Measurements from ENCODE around the gene KLB.
A peak's percentile ranks its signal among the peaks of the same experiment; 100 is the strongest.
"Not testable (repeated sequence)": the region's sequence is repeated elsewhere in the genome, so short reads cannot be mapped to it uniquely, and the experiment has no call there.

The KLB gene

DNA sequence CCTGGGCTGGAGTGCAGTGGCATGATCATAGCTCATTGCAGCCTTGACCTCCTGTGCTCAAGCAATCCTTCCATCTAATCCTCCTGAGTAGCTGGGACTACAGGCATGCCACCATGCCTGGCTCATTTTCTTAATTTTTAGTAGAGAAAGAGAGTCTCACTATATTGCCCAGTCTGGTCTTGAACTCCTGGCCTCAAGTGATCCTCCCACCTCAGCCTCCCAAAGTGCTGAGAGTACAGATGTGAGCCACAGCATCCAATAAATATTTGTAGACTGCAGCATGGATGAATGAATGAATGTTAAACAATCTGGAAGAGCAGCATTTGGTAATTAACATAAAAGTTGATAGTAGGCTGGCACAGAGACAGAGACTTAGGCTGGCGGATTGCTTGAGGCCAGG is 20.0 kb downstream of the KLB start:
- DNase-seq (ENCODE audit: low spot score), result no peak

DNA sequence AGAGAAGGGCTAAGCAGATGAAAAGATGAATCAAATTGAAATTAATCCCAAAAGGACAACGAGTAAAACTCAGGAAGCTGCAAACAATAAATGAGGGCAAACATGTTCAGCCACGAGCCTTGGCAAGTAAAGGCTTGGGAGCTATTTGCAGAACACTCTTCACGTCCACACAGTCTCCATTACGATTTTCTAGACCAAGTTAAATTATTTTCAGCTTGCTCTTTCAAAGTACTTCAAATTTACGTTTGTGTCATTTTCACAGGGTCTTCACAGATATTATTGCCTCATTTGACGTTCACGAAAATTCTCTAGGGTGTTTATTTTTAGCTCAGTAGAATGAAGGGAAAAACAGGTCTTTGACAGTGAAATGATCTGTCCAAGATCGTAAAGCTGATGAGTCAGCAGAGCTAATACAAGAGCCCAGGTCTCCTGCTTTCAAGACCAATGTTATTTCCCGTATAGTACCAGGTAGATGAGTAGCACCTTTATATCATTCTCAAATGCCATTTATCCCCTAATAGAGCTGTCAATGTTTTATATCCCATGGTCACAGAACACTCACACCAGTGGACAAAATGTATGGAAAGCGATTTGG is 20.9 kb downstream of the KLB start:
- no peak for DNase-seq (ENCODE audit: low spot score)

DNA sequence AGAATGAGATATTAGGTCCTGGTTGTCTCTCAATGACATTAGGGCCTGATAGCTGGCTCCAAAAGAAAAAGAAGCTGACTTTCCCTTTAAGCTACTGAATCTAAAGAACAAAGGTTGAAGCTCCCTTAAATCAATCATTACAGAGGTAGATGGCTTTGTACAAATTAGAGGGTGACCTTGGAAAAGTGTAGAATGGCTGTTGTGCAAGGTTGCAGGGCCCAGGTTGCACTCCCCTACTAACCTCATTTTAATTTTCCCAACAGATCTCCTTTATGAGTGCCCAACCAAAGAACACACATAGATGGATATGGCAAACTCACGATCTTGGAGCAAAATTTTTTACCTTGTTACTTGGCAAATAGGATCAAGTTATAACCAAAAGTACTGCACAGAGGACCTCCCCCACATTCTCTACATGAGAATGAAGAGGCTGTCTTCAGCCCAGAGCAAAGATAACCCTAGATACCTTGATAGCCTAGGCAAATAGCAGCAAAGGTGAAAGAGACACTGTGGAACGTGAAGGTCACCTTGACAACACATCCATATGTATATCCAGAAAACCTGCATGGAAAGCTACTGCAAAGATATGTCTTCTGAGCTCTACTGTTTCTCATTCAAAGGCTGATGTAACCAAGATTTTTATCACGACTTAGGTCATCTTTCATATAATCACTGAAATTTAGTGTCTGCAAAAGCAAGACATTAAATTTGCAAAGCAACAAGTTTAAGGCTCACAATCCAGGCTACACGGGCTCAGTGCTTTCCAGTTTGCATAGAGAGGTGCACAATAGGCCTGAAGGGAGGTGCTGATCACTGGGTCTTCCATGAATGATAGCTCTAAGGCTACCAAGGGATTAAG is 23.0 kb downstream of the KLB start:
- DNase-seq (ENCODE audit: low spot score), result no peak

DNA sequence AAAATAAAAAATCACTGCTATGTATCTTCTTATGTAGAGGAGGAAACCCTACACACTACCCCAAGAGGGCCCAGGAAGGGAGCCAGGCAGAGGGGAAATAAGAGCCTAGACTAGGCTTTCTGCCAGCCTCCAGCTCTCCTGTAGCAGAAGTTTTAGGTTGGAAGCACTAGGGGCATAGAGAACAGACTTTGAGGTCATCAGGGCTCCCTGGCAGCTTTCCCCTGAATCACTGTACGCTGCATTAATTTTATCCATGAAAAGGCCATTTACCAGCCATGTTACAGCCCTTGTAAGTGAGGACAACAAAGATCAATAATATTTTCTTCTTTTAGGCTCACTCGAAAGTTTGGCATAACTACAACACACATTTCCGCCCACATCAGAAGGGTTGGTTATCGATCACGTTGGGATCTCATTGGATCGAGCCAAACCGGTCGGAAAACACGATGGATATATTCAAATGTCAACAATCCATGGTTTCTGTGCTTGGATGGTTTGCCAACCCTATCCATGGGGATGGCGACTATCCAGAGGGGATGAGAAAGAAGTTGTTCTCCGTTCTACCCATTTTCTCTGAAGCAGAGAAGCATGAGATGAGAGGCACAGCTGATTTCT is 27.3 kb downstream of the KLB start:
- no peak for DNase-seq (ENCODE audit: low spot score)

DNA sequence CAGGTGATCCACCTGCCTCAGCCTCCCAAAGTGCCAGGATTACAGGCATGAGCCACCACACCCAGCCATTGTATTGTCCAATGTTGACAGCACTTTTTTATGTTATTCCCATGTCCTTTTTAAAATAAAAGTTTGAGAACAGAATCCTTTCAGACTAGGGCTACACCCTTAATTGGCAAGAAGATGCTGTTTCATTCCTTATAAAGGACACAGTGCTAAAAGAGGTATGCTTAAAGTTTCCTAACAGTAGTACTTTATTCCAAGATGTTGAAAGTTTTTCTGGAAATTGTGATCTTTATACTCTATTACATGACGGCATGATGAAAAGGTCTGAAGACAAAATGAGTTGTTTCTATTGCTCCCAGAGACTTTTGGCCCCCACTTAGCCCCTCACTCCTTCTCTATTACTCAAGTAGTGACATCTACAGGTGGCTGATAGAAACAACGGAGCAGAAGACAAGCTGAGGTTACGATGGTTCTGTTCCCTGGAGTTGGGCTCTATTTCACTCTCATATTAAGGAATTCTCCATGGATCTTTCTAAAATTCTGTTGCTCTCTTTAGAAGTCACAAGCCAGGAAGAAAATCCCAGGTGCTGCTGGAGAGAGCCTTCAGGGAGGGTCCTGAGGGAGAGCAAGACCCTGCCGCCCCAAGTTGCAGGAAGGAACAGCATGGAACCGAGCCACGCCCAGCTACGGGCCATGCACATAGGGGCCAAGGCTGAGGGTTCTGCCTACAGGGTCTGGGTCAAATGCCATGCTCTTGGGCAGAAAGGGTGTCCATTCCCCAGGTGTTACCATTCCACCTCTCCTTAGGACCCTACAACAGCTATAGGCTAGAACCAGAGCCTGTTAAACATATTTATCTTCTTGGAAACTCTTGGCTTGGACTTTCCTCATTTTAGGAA is 29.2 kb downstream of the KLB start:
- DNase-seq (ENCODE audit: low spot score), result no peak

DNA sequence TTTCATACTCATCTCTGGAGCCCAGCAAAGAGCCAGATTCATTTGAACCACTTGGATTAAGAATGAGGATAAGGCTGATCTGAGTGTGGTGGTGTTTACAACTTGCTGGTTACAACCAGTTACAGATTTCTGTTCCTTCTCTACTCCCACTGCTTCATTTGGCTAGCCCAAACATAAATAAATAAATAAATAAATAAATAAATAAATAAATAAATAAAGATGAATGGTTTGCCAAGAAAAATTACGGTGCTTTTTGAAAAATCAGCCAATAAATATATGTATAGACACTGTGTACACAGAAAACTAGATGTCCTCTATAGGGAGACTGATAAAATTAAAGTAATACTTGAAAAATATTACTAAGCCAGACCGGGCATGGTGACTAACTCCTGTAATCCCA is 34.9 kb downstream of the KLB start:
- DNase-seq (ENCODE audit: low spot score), result no peak

DNA sequence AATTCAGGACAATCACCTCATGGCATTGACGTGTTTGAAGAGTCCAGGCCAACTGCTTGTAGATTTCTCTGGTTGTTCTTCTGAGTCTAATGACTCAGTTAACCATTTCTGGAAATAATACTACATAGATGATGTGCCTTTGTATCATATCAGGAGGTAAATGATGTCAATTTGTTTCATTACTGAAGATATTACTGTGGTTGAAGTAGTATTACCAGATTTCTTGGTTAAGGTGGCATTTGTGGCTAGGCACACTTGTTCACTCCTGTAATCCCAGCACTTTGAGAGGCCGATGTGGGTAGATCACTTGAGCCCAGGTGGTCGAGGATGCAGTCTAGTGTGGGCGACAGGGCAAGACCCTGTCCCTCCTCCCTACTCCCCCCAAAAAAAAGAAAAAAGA is 36.3 kb downstream of the KLB start:
- no peak for DNase-seq (ENCODE audit: low spot score)

DNA sequence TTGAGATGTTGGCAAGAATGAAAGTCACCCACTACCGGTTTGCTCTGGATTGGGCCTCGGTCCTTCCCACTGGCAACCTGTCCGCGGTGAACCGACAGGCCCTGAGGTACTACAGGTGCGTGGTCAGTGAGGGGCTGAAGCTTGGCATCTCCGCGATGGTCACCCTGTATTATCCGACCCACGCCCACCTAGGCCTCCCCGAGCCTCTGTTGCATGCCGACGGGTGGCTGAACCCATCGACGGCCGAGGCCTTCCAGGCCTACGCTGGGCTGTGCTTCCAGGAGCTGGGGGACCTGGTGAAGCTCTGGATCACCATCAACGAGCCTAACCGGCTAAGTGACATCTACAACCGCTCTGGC is 39.7 kb downstream of the KLB start:
- no peak for DNase-seq (ENCODE audit: low spot score)

DNA sequence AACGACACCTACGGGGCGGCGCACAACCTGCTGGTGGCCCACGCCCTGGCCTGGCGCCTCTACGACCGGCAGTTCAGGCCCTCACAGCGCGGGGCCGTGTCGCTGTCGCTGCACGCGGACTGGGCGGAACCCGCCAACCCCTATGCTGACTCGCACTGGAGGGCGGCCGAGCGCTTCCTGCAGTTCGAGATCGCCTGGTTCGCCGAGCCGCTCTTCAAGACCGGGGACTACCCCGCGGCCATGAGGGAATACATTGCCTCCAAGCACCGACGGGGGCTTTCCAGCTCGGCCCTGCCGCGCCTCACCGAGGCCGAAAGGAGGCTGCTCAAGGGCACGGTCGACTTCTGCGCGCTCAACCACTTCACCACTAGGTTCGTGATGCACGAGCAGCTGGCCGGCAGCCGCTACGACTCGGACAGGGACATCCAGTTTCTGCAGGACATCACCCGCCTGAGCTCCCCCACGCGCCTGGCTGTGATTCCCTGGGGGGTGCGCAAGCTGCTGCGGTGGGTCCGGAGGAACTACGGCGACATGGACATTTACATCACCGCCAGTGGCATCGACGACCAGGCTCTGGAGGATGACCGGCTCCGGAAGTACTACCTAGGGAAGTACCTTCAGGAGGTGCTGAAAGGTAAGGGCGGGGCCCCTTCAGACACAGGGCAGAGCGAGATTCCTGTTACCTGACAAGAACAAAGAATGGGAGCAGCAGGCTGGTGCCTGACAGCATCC is 40.3 kb downstream of the KLB start:
- no peak for DNase-seq (ENCODE audit: low spot score)

DNA sequence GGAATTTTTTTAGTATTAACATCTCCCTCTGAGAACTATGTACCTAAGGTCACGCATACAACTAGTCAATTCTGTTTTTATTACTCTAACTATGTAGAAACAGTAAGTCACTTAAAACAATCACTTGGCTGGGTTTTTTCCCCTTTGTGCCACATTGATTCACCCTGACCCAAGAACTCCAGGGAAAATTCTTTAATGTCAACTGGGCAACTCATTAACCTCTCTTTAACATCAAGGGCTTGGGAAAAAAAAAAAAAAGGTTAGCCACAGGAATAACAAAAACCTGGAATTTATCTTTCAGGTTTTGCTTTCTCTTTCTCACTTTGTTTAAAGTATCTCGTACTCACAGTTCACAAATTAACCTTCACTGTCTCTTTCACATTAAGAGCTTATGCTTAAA is 43.9 kb downstream of the KLB start:
- DNase-seq (ENCODE audit: low spot score), result no peak

DNA sequence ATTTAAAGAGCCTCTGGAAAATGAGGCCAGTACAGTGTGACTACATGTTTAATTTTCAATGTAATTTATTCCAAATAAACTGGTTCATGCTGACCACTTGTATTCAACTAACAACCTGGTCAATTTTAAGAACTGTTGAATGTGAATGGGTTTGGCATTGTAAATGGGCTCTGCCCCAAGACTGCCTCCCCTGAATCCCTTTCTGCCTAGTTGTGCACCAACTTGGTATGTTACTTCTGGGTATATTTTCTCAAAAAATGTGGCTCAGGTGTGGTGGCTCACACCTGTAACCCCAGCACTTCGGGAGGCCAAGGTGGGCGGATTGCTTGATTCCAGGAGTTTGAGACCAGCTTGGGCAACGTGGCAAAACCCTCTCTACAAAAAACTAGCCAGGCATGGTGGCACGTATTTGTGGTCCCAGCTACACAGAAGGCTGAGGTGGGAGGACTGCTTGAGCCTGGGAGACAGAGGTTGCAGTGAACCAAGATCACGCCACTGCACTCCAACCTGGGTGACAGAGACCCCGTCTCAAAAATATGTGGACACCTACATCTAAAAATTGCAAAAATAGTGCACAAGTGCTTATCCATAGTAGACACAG is 44.8 kb downstream of the KLB start:
- DNase-seq (ENCODE audit: low spot score), result no peak

DNA sequence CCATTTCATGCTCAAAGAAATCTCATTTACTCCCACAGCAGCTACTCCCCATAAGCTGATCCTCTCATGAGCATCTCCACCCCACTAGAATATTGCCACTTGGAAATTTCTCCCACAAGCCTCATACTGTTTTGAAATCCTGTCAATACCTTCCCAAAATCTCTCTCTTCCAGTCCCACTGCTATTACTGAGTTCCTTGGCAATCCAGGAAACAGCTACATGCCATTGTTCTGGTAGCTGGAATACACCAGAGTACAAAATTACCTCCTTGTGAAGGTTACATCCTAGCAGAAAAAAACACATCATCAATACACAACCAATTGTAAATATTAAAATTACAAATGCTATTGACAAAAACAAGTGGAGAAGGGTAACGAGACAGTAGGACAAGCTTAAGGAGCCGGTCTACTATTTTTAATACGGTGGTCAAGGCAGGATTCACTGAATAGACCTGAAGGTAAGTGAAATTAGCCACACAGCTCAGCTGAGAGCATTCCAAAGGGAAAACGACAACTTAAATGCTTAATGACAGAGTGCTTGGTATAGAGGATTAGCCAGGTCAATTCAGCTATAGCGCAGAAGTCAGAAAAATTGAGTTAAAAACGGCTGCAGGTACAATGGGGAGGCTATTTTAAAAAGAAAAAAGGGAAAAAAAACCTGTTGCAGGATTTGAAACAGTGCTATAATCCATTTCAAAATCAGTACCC is 45.6 kb downstream of the KLB start:
- DNase-seq (ENCODE audit: low spot score), result no peak

DNA sequence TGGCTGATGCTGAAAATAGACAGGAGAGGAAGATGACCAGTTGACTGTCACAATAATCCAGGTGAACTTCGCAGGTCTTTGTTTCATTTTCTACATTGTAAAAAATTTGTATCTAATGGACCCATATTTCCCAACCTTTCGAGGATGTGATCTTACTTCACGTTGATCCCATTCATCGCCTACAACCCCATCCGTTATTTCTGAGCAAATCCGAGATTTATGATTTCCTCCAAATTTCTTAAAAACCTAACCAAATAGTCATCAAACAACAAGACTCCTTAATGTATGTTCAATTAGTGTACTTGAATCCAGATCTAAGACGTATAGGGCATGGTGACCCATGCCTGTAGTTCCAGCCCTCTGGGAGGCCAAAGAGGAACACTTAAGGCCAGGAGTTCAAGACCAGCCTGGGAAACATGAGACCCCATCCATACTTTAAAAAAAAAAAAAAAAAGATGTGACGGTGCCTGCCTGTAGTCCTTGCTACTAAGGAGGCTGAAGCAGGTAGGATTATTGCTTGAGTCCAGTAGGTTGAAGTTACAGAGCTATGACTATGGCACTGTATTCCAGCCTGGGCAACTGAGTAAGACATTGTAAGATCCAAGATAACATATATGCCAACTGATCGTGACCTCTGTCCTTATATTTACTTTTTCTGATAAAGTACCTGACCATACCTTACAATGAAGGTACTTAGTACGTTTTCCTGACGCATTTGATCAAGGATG is 46.3 kb downstream of the KLB start:
- DNase-seq (ENCODE audit: low spot score), result no peak

DNA sequence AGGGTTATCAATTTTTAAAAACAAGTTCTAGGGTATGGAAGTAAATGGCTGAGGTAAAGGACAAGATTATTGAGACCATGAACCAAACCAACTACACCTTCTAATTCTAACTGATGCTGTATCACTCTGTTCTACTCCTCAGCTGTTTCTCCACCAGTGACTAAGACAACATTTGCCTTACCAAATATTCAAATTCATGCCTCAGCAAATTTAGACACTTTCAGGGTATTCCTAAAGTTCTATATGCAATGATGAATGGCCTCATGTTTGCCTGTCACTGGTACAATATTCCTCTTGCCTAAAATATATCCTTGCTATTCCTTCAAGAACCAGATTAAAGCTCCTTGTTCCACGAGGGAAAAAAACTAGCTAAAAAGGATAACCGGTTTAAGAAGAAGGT is 47.0 kb downstream of the KLB start:
- DNase-seq (ENCODE audit: low spot score), result no peak

DNA sequence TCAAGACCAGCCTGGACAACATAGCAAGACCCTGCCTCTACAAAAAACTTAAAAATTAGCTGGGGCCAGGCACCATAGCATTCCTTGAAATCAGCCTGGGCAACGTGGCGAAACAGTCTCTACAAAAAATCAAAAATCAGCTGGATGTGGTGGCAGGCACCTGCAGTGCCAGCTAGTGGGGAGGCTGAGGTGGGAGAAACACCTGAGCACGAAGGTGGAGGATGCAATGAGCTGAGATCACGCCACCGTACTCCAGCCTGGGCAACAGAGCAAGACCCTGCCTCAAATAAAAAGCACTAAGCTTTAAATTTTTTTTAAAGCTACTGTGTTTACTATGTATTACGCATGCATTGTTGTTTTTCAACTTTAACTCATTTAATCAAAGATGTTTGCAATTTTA is 48.8 kb downstream of the KLB start:
- no peak for DNase-seq (ENCODE audit: low spot score)

DNA sequence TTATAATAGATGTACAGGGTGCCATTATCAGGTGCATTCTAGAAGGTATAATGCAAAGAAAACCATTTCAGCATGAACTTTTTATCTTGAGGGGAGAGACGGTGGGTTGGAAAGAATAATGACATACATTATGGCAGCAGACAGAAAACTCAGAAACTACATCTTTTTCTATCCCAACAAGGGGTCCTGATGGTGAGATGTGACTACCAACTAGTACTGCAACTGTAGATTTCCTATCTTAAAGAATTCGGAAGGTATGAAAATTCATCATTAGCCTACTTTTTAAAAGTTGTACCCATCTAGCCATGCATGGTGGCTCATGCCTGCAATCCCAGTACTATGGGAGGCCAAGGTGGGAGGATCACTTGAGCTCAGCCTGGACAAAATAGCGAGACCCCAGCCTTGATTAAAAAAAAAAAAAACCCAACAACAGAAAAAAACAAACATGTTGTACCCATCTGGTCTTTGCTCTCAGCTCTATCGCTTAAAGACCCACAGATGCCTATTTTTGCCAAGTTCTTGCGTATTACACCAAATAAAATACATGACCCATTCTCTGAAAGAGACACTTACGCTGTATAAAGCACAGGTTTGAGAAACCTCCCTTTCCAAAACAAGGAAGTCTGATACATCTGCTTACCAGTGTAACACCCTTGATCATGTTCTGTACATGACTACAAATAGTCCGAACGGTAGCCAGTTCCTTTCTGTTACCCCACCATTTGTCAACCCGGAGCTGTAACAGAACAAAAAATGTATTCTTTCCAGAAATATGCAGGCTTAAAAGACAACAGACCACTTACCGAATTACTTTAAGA is 50.4 kb downstream of the KLB start:
- DNase-seq (ENCODE audit: low spot score), result no peak

DNA sequence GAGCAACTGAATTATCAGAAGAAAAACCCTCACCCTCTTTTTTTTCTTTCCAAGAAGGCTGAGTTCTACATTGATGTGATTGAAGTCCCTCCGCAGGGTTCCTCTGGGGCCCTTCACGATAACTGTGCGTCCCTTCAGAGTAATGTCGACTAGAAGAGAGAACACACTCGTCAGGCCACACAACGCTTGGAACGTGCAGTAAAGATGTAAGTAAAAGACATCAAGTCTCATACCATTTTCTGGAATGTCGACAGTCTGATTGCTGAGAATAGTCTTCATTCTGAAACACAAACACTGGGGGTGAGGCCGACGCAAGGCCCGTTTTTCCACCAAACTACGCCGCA is 51.4 kb downstream of the KLB start:
- DNase-seq (ENCODE audit: low spot score), result not testable (repeated sequence)

DNA sequence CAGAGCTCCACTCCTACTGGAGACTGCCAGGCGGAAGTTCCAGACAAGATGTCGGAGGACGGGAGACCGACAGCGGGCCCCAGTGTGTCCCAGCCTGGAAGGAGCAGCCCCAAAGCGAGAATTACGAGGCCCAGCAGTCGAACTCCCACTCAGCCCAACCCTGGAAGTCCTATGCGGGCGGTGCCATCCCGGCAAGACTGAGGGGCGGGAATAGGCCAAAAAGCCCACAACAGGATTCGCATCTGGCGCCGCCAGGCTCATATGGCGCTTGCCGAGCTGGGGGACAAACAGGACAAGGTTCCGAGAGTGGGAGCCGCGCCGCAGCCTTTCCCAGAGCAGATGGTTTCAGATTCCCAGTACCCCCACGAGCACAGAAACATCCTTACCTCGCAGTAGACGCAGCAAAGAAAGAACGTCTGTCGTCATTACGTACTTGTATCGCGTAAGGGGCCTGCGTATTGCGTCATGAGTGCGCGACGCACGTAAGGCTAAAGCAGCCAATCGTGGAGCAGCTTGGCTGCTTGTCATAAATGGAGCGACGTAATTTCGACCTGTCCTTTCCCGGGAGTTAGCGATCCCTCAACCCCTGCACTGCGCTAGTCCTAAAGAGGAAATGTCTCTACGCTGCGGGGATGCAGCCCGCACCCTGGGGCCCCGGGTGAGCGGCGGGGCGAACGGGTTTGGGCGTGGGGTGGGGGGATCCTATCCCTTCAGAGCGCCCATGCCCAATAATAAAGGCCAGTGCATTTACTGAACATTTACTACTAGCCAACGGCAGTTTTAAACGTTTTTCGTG is 52.0 kb downstream of the KLB start, which contains the start of the genes LIAS and RPL9:
Gene LIAS (plus strand): TSS at position 552 of the 796 bp plus-strand sequence. CDS start 62 bp downstream, at position 614.
Gene RPL9 (minus strand): TSS at position 418 of the 796 bp plus-strand sequence. CDS start 483 bp downstream, outside the sequence.
- peak; percentile 96 for DNase-seq (ENCODE audit: low spot score)
